Fibroblast of the aortic adventitia (primary cell): ENCODE results near the gene SFSWAP. TPM values are rescaled to one million over a fixed set of nuclear protein-coding genes. Genes with fewer than 3 reads are reported as not detected.

Experiments
- DNase-seq: peaks from one replicate; pipeline ENCODE4 v3.0.0-alpha.2; 2010; ENCODE audit warnings: low read depth
- H3K4me3 ChIP-seq: 2 replicates; pipeline ENCODE4 v1.5.1; 2011; ENCODE audit warnings: low read depth, mild to moderate bottlenecking, control low read depth, low read length, moderate library complexity
- CTCF ChIP-seq: IDR thresholded peaks from 2 replicates; pipeline ENCODE4 v1.5.1; 2011; ENCODE audit warnings: mild to moderate bottlenecking, low read length, control low read depth, inconsistent platforms; ENCODE audit not compliant: insufficient read depth
- total RNA-seq: library from RNA; depleted of rRNA; stranded (reverse); fragments of >200 nt; gene quantifications from 2 replicates; pipeline ENCODE4 v1.2.3, GENCODE V29; 2012; ENCODE audit warnings: low replicate concordance

The SFSWAP gene
- total RNA-seq, 1 donor: 27.0 TPM

- H3K4me3 ChIP-seq: no peak overlapping the region
- no peak for TF ChIP-seq CTCF
- DNase-seq: no peak
These were observed 84.2 kb downstream of the SFSWAP start for GRCh38 chr12:131795064-131795463.

GRCh38 chr12:131795690-131796410 is 85.0 kb downstream of the SFSWAP start:
- no peak for DNase-seq
- no peak for TF ChIP-seq CTCF
- H3K4me3 ChIP-seq: no peak overlapping the region

- DNase-seq: no peak
- no peak overlapping the region for H3K4me3 ChIP-seq
- TF ChIP-seq CTCF: no peak
These were observed 85.5 kb downstream of the SFSWAP start for GRCh38 chr12:131796411-131796736.

GRCh38 chr12:131796754-131797587 is 86.1 kb downstream of the SFSWAP start:
- no peak overlapping the region for H3K4me3 ChIP-seq
- DNase-seq: no peak

GRCh38 chr12:131797588-131797934 is 86.7 kb downstream of the SFSWAP start:
- no peak overlapping the region for H3K4me3 ChIP-seq
- DNase-seq: no peak
- TF ChIP-seq CTCF: no peak

More at GRCh38 chr12:131796754-131797587, 86.1 kb downstream of the SFSWAP start:
- TF ChIP-seq CTCF: no peak

- H3K4me3 ChIP-seq: no peak overlapping the region
- no peak for DNase-seq
- TF ChIP-seq CTCF: no peak
These were observed 88.3 kb downstream of the SFSWAP start for GRCh38 chr12:131799195-131799594.
